HG03066 (cell line): ENCODE results near the gene TFAP2E.
"Not testable (repeated sequence)": the region's sequence is repeated elsewhere in the genome, so short reads cannot be mapped to it uniquely, and the experiment has no call there.

Source experiments
- ATAC-seq: cut with Tn5 transposase; IDR thresholded peaks from one replicate; pipeline ENCODE4 v1.9.1; 2021; ENCODE audit warnings: low read depth; ENCODE audit not compliant: unreplicated experiment

TFAP2E gene

DNA sequence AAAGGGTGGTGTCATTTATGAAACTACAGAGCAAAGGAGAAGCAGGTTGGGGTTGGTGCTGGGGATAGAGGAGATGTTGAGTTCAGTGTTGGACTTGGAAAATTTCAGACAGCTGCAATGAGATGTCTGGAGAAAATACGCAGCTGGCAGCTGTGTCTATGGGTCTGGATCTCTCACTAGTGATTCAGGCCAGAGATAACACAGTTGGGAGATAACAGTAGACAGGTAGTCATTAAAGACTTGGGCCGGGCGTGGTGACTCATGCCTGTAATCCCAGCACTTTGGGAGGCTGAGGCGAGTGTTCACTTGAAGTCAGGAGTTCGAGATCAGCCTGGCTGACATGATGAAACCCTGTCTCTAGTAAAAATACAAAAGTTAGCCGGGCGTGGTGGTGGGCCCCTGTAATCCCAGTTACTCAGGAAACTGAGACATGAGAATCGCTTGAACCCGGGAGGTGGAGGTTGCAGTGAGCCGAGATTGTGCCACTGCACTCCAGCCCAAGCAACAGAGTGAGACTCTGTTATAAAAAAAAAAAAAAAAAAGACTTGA lies 2.5 kb upstream of the TFAP2E start:
- ATAC-seq = no peak

DNA sequence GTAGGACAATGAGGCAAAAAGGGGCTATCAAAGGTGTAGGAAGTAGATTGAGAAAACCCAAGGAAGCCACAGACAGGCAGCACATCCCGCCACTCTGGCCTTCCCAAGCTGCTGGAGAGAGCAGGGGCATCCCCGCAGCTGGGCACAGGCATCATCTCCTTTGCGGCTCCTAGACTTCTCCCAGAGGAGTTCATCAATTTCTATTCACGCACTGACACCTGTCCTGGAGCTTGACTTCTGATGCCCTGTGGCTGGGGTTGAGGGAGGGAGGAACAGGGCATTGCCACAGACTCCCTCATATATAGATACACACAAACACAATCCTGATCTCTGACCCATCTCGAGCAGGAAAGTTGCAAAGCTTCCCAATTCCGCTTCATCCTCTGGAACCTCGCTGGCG lies 1.9 kb upstream of the TFAP2E start:
- ATAC-seq = no peak

DNA sequence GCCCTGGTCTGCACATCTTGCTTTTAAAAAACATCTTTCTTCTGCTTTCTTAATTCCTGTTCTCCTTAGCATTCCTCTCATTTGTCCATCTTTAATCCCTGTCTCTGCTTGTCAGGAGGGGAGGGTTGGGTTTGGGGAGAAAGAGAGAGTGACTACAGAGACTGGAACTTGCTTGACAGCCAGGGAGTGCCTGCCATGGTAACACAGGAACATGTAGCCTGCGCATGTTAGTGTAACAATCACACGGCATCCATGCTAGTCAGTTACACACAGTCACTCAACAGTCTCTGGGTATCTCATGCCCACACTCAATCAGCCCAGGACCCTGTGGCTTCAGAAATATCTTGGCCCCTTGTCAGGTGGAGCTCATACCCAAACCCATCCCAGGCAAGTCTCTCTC lies 818 bp upstream of the TFAP2E start:
- no peak for ATAC-seq

DNA sequence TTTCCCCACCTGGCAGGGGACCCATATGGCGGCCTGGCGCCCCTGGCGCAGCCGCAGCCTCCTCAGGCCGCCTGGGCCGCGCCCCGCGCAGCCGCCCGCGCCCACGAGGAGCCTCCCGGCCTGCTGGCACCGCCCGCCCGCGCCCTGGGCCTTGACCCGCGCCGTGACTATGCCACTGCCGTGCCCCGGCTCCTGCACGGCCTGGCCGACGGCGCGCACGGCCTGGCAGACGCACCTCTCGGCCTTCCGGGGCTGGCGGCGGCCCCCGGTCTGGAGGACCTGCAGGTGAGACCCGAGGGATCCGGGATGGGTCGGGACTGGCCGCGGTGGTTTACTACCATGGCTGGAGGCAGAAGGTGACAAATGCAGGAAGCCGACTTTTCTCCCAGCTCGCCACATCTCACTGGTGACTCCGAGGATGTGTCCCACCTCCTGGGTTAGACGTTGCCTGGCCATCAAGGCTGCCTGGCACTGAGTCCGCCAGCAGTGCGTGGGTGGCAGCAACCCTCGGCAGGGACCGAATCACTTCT lies 1.1 kb downstream of the TFAP2E start:
- no peak for ATAC-seq

DNA sequence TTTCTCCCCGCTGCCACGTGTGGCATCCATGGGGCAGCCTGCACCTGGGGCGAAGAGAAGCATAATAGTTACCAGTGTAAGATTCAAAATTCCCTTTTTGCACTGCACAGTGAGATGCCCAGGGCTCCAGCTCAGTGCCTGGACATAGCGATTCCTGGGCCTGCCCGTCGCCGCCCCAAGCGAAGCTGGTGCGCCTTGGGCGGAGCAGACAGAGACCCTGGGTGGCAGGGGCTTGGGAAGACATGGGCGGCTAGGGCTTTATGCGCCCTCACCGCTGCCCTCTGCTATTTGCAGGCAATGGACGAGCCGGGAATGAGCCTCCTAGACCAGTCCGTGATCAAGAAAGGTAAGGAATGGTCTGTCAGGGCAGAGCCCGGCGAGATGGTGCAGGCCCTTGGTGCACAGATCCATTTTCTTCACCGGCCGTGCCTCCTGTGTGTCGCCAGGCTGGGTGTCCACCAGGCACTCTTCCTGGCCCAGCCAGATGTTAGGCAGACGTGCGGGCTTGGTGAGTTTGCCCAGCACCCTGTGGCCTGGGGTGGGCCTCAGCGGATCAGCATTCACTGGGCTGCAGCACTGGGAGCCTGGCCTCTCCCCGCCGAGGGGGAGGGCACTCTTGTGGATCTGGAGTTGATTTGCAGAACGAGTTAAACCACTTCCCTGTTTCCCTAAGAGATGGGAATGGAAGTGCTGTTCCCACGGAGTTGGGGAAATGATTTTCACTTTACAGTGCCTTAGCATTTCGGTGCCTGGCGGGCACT lies 1.7 kb downstream of the TFAP2E start:
- ATAC-seq = no peak

DNA sequence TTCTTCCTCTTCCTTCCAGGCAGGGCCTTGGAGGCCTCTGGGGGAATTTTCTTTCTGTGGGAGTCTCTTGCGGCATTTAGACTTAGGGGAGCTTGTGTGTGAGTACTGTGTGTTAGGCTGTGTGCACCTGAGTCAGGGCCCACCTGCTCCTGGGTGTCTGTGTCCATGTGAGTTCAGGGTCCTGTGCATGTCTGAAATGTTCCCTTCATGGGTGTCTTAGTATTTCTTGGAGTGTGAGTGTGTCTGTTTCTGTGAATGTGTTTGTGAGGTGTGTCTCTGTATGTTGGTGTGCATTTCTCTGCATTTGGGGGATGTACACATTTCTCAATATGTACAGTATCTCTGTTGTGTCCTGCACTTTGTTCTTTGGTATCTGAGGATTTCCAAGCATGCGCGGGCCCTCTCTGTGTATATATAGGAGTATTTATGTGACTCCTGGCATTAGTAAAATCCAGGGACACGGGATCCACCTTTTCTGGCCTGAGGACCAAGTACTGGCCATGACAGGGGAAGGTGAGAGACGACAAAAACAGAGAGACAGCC lies 2.4 kb downstream of the TFAP2E start:
- ATAC-seq = no peak

DNA sequence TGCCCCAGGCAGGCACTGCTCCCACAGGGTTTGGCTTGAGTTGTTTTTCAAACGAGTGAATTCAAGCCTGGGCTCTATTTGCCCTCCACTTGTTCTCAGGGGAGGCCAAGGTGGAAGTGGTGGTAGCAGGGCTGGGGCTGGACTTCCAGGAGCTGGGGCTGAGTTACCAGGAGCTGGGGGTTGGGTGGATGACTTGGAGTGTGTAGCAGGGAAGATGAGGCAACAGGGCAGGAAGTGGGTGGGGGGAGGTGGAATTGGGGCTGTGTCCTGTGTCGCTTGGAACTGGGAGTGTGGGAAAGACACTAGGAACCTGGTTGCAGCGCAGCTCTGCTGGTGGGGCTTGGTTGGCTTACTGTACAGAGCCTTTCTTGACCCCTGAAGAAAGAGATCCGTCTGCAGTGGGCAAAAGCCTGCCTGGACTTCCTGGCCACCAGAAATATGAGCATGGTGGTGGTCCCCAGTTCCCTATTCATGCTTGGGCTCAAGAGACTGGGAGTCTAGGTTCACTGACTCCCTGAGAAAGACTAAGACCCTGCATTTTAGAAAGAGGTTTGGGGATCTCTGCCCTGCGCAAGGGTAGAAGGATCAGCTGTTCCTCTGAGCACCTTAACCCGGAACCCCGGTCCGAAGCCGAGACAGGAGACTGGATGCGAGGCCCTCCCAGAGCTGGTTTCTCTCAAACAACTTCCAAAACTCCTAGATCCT lies 3.1 kb downstream of the TFAP2E start:
- no peak for ATAC-seq

DNA sequence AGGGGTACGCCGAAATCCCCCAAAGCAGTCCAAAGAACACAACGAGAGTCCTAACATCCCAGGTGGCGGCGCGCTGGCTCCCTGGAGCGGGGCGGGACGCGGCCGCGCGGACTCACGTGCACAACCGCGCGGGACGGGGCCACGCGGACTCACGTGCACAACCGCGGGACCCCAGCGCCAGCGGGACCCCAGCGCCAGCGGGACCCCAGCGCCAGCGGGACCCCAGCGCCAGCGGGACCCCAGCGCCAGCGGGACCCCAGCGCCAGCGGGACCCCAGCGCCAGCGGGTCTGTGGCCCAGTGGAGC lies 3.6 kb downstream of the TFAP2E start:
- not testable (repeated sequence) for ATAC-seq

DNA sequence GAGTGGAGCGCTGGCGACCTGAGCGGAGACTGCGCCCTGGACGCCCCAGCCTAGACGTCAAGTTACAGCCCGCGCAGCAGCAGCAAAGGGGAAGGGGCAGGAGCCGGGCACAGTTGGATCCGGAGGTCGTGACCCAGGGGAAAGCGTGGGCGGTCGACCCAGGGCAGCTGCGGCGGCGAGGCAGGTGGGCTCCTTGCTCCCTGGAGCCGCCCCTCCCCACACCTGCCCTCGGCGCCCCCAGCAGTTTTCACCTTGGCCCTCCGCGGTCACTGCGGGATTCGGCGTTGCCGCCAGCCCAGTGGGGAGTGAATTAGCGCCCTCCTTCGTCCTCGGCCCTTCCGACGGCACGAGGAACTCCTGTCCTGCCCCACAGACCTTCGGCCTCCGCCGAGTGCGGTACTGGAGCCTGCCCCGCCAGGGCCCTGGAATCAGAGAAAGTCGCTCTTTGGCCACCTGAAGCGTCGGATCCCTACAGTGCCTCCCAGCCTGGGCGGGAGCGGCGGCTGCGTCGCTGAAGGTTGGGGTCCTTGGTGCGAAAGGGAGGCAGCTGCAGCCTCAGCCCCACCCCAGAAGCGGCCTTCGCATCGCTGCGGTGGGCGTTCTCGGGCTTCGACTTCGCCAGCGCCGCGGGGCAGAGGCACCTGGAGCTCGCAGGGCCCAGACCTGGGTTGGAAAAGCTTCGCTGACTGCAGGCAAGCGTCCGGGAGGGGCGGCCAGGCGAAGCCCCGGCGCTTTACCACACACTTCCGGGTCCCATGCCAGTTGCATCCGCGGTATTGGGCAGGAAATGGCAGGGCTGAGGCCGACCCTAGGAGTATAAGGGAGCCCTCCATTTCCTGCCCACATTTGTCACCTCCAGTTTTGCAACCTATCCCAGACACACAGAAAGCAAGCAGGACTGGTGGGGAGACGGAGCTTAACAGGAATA lies 4.2 kb downstream of the TFAP2E start:
- no peak for ATAC-seq

DNA sequence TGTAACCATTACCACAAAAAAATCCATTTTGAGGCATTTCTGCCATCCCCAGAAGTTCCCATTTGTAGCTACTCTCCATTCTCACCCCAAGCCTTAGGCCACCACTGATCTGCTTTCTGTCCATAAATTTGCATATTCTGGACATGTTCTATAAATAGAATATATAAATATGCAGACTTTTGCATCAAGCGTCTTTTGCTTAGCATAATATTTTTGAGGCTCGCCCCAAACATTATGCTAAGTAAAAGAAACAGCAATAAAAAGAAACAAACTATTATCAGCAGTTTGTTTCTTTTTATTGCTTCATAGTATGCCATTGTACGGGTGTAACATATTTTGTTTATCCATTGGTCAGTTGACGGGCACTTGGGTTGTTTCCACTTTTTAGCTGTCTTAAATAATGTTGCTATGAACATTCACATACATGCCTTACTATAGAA lies 7.9 kb downstream of the TFAP2E start:
- ATAC-seq = no peak

DNA sequence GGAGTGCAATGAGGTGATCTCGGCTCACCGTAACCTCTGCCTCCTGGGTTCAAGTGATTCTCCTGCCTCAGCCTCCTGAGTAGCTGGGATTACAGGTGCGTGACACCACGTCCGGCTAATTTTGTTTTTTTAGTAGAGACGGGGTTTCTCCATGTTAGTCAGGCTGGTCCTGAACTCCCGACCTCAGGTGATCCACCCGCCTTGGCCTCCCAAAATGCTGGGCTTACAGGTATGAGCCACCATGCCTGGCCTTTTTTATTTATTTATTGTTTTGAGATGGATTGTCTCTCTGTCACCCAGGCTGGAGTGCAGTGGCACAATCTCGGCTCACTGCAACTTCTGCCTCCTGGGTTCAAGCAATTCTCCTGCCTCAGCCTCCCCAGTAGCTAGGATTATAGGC lies 8.5 kb downstream of the TFAP2E start:
- not testable (repeated sequence) for ATAC-seq

DNA sequence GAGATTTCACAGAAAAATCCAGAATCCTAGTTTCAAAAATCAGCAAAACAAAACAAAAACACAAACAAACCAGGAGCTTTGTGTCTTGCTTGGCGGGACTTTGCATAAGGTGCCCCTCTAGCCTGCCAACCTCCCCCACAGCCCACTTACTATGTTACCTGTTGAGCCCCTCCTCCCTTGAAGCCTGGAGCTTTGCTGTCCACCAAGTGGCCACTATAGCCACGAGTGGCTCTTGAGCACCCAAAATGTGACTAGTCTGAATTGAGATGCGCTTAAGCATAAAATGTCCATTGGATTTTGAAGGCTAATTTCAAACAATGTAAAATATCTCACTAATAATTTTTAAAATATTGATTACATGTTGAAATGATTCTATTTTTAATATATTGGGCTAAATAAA lies 12.2 kb downstream of the TFAP2E start:
- no peak for ATAC-seq

DNA sequence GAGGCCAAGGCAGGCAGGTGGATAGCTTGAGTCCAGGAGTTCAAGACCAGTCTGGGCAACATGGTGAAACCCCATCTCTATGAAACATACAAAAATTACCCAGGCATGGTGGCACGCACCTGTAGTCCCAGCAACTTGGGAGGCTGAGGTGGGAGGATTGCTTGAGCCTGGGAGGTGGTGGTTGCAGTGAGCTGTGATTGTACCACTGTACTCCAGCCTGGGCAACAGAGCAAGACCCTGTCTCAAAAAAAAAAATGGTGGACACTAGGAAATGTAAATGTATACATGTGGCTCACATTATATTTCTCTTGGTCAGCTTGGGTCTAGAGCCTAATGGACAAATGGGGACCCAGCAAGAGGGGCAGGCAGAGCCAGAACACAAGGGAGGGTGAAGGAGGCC lies 12.7 kb downstream of the TFAP2E start:
- not testable (repeated sequence) for ATAC-seq

DNA sequence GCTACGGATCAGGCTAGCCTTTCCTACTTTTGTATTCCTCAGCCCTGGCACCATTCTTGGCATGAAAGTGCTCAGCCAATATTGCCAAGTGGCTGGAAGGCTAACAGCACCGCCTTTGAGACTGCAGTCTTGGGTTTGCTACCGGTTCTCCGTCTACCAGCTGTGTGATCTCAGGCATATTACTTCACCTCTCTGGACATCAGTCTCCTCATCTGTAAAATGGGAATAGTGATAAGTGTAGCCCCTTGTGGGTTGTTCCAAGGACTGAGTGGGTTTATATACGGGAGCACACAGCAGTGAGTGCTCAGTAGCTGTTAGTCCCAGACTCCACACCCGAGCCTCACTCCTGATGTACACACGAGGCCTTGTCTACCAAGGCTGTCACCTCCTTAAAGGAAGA lies 13.7 kb downstream of the TFAP2E start:
- no peak for ATAC-seq

DNA sequence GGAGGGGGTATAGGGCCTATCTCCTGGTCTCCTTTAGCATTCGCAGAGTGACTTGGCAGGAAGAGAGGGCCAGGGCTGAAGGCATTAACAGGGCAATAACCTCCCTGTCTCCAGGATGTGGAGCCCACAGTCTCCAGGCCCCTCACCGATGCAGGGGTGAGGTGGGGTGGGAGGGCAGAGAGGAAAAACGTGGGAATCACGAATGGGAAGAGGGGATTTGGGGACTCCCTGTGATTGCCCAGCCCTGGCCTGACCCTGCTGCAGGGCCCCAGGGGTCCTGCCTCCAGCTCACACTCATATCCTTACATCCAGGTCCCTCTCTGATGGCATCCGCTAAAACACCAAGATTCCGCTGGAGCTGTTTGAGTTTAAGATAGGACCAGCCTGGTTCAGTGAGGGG lies 14.6 kb downstream of the TFAP2E start:
- ATAC-seq = no peak

DNA sequence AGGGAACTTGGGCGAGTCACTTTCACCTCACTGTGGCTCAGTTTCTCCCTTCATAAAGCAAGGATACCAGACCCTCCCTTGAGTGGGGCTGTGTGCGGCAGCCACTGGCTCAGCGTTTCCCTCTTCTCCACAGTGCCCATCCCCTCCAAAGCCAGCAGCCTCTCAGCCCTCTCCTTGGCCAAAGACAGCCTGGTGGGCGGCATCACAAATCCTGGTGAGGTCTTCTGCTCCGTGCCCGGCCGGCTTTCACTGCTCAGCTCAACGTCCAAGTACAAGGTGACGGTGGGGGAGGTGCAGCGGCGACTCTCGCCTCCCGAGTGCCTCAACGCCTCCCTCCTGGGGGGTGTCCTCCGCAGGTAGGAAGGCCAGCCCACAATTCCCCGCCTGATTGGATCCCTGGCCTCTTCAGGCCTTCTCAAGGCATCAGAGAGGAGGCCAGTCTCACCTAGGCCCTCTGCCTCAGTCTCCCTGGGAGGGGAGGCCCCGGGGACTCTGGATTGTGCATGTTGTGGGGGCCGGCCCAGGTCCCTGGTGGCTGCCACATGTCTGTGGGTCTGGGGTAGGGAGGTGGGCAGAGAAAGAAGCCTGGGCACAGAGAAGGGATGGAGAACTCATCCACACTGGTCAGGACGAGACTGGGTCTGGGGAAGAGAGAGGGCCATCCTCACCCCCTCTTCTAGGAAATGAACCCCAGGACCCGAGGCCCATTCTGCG lies 15.2 kb downstream of the TFAP2E start:
- no peak for ATAC-seq

DNA sequence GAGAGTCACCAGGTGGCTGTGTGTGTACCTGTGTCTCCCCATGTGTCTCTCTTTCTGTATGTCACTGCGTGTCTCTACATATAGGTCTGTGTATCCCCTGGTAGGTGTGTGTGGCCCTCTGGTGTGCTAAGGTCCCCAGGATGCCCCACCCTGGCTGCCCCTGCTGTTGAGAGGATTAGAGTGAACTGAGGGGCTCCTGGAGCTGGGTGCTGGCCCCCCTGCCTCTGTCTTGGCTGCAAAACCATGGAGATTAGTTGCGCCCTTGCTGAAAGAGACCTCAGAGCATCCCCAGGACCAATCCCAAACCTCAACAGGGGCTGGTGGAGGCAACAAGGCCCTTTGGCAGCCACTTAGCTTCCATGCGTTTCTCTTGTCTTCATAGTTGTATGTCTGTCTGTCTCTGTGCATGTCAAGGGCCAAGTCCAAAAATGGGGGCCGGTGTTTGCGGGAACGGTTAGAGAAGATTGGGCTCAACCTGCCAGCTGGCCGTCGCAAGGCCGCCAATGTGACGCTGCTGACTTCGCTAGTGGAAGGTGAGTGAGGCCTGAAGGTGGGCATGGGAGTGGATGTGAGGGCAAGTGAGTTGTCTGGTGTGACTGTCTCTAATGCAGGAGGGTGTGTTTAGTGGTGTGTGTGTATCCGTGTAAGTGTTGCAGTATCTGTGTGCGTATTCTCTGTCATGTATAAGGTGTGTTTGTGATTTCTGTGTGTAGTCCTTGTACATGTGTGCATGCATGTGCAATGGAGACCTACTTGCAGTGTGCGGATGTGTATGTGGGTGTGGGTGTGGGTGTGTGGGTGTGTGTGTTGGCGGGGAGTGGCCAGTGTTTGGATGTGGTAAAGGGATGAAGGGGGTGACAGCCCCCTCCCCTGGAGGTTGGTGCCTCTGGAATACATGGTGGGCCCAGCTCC lies 16.7 kb downstream of the TFAP2E start:
- no peak for ATAC-seq

DNA sequence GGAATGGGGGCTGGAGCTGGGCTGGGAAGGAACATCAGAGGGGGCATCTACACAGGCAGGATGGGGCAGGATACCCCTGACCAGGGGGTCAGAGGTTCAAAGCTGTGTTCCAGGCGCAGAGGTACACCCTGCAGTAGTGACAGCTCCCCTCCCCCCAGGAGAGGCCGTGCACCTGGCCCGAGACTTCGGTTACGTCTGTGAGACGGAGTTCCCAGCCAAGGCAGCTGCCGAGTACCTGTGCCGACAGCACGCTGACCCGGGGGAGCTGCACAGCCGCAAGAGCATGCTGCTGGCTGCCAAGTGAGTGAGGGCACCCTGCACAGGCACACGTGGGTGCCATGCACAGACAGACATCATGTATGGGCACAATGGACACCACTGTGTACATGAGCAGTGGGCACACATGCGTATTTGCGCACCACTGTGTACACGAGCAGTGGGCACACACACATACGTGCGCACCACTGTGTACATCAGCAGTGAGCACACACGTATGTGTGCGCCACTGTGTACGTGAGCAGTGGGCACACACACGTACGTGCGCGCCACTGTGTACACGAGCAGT lies 17.4 kb downstream of the TFAP2E start:
- no peak for ATAC-seq

DNA sequence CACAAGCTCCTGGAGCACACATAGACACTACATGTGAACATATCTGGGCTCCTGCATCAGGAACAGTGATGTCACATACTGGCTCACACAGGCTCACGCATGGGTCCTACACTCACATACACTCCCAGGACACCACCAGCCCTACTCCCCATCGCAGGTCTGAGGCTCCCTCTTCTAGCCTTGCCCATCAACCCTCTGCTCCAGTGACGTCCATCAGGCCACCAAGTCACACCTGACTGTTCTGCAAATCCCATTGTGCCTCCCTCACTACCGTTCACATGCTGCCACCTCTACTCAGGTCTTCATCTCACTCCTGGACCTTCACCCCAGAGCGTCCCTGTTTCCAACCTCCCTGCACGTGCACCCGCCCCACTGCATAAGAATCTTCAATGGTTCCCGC lies 18.1 kb downstream of the TFAP2E start:
- ATAC-seq = no peak
